GM18858 (cell line): ENCODE measurements around the gene TRAF2.
"Not testable (repeated sequence)": the region's sequence is repeated elsewhere in the genome, so short reads cannot be mapped to it uniquely, and the experiment has no call there.

Experiments
- ATAC-seq: cut with Tn5 transposase; IDR thresholded peaks from one replicate; pipeline ENCODE4 v1.9.1; 2021; ENCODE audit not compliant: unreplicated experiment

The TRAF2 gene

GRCh38 chr9:136885950-136886578, at the start of gene TRAF2:
Gene TRAF2, plus strand, starts transcription at chr9:136886516. Its CDS starts 12,225 bp downstream, at chr9:136898741.
- peak; percentile 73 for ATAC-seq

GRCh38 chr9:136837146-136837855, 49.0 kb upstream of the TRAF2 start:
- ATAC-seq: no peak

DNA sequence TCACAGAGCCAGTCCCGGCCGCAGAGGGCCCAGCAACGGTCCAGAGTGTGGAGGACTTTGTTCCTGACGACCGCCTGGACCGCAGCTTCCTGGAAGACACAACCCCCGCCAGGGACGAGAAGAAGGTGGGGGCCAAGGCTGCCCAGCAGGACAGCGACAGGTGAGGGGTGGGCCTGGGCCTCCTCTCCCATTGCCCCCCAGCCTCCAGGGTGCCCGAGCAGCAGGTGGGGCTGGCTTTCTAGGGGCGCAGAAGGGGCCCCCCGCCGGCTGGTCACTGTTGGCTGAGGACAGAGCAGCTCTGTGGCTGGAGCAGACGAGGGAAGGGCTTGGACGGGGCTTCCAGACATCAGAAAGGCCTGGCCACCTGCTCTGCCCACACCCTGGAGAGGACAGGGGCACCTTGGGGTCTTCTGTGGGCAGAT, 48.4 kb upstream of the TRAF2 start:
- ATAC-seq: not testable (repeated sequence)

- no peak for ATAC-seq
Observed at GRCh38 chr9:136838314-136839228, 47.7 kb upstream of the TRAF2 start.

GRCh38 chr9:136839229-136840139, 46.8 kb upstream of the TRAF2 start:
- no peak for ATAC-seq

DNA sequence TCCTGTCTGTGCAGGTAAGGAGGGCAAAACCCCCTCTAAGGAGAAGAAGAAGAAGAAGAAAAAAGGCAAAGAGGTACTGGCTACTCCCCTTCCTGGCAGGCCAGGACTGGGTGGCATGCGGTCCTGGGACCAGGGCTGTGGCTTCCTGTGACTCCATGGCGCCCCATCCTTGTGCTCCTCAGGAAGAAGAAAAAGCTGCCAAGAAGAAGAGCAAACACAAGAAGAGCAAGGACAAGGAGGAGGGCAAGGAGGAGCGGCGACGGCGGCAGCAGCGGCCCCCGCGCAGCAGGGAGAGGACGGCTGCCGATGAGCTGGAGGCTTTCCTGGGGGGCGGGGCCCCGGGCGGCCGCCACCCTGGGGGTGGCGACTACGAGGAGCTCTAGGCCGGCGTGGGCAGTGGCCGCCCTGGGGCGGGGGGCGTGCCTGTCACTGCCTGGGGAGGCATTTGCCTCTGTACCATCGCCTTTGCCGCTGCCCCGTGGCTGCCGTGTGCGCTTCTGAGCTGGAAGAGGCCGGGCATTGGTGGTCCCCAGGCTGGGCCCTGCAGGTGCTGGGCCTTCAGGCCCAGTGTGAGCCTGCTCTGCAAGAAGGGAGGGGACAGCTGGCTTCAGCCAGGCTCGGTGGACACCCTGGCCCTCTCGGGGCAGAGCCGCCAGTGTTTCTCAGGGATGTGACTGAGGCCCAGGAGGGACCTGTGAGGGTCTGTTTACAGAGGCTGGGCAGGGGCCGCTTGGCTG, 46.0 kb upstream of the TRAF2 start:
- no peak for ATAC-seq

GRCh38 chr9:136840877-136841645, 45.3 kb upstream of the TRAF2 start:
- ATAC-seq: no peak

DNA sequence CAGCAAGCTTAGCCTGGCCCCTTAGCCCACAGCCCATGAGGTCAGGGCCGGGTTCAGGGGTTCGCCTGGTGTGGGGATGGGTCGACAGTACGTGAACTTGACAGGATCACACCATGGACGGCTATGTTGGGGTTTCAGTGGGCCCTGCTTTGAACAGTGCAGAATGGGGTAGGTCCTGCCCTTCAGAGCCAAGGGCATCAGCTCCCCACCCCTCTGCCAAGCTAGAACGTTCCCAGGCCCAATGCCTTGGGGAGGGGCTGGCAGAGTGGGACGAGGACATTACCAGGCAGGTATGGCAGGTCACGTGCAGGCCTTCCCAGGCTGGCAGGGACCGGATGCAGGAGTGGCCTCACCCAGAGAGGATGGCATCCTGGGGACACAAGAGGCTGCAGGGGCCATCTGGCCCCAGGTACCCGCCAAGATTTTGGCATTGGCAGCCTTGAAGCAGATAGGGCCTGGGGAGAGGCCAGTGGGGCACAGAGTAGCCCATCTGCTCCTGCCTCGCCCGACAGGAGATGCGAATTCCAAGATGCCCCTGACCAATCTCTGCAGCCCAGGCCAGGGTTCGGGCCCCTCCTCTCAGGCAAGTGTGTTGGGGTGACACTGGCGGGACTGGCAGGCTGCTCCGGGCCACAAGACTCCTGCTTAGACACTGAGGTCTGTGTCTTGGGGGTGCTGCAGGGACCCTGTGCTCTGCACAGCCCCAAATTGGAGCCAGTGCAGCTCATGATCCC, 44.5 kb upstream of the TRAF2 start:
- not testable (repeated sequence) for ATAC-seq

DNA sequence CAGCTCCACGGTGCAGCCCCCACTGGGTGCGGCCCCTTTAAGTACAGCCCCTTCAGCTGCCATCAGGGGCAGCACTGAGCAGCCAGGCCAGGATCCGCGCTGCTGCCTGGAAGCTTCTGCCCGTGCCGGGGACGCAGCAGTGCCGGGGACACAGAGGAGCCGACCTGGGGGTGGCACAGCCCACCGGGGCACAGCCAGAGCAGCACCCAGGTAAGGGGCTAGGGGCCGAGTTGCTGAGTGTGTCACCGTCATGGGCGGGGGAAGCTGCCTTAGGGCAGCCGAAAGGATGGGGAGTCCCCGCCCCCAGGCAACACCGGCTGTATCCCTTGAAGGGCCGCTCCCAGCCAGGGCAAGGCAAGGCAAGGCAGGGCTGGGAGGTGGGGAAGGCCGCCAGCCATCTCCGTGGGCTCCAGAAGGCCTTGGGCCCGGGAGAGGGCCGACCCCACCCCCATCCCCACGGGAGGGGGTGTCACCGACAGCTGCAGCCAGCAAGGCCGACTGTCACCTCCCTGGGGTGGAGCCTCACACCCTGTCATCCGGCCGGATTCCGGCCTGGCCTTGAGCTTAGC, 43.9 kb upstream of the TRAF2 start, which contains the start of gene AJM1:
Gene AJM1 (plus strand): TSS at position 99 of the 569 bp plus-strand sequence. CDS start 1,937 bp downstream, outside the sequence.
- ATAC-seq: peak; percentile 49

DNA sequence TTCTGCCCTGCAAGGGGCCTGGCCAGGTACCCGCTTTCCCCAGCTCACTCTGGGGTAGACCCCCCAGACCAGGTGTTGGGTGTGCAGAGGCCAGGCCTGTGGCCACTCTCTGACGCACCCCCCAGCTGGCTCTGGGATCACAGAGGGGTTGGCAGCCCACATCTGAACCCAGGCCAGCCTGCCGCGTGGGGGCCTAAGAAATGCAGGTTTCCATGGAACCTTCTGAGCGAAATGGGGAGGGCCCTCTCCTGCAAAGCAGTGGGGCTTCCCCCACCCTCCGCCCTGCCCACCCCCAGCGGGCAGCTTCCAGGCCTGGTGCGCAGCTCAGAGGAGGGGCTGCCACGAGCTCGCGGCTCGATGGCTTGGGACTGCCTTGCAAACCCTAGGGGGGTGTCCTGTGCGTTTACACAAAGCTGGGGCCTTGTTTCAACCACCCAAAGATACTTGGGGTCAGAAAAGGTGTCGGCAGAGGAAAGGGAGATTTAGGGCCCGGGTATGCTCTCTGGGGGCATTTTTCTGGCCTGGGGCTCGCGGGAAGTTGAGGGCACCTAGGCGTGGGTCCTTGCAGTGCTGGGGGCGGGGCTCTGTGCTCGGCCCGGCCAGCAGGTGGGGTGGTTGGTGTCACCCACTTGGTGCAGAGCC, 43.0 kb upstream of the TRAF2 start:
- not testable (repeated sequence) for ATAC-seq

DNA sequence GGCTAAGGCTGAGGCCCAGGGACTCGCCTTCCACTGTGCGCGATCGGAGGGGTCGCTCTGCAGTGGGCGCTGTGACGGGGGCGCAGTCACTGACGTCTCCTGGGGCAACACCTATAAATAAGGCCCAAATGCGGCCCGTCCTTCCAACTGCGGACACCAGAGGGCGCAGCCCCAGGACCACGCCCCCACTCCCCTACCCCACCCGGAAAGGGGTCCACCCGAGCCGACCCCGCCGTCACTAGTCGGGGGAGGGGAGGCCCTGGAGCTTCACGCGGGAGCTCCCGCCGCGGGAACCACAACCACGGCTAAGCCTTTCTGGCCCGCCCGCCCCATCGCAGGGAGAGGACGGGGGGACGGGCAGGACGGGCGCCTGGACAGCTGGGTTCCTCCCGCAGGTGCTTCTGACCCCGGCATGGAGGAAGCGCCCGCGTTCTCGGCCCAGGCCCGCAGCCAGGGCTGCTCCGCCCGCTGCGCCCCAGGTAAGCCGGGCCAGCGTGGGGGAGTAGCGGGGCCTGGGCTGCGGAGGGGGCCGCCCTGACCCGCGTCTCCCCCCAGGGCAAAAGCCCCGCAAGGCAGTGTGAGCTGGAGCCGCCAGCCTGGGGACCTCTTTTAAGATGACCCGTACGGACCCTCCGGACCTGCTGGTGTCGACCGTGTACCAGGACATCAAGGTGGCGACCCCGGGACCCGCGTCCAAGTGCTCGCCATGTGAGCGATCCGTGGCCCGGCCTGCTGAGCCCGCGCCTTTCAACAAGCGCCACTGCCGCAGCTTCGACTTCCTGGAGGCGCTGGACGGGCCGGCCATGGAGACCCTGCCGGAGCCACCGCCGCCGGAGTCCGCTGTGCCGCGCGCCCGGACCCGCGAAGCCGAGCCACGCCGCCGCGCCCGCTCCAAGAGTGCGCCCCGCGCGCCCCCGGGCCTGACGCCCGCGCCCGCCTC, 42.2 kb upstream of the TRAF2 start:
- not testable (repeated sequence) for ATAC-seq

DNA sequence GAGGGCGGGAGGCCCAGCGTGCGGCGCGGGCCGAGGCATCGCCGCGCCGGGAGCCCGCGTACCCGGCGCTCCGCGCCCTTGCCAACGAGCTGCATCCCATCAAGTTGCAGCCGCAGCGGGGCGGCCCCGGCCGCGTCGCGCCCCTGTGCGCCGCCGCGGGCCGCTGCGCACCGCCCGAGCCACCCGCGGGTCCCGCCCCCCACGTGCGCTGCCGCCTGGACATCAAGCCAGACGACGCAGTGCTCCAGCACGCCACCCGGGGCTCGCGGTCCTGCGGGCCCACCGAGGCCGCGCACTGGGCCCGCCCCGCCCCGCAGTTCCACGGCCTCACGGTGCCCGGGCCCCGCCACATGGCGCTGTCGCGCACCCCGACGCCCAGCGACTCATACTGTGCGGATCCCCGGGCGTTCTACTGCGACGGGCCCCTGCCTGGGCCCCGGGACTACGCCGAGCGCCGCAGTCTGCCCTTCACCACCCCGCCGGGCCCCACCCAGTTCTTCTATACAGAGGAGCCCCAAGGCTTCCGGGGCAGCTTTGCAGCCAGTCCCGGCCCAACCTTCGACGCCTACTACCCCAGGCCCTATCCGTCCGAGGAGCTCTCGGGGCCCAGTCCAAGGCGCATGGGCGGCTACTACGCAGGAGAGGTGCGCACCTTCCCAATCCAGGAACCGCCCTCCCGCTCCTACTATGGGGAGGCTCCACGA, 41.4 kb upstream of the TRAF2 start:
- ATAC-seq: no peak

- ATAC-seq: no peak
Observed at GRCh38 chr9:136845465-136846260, 40.7 kb upstream of the TRAF2 start.

DNA sequence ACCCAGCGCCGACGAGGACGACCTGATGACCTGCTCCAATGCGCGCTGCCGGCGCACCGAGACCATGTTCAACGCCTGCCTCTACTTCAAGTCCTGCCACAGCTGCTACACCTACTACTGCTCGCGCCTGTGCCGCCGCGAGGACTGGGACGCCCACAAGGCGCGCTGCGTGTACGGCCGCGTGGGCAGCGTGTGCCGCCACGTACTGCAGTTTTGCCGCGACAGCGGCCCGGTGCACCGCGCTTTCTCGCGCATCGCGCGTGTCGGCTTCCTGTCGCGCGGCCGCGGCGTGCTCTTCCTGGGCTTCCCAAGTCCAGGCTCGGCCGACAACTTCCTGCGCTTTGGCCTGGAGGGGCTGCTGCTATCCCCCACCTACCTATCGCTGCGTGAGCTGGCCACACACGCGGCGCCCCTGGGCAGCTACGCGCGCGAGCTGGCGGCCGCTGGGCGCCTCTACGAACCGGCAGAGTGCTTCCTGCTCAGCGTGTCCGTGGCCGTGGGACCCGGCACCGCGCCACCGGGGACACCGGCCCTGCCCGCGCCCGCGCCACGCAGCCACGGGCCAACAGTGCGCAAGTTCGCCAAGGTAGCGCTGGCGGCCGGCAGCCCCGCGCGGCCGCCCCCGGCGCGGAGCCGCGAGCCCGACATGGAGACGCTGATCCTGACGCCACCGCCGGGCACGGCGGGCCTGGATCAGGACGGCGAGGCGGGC, 39.8 kb upstream of the TRAF2 start:
- no peak for ATAC-seq
